ENCODE results near the gene HARS2. TPM values are rescaled to one million over a fixed set of nuclear protein-coding genes. Genes with fewer than 3 reads are reported as not detected.
"Not testable (repeated sequence)": the region's sequence is repeated elsewhere in the genome, so short reads cannot be mapped to it uniquely, and the experiment has no call there.

HARS2 gene
- total RNA-seq, 1 donor: 28.6 TPM

- H3K4me2 ChIP-seq (ENCODE audit: insufficient read depth, low read length): peak overlapping the region; percentile 33
- H3K79me2 ChIP-seq (ENCODE audit: insufficient read depth, low read length): no peaks in the 10 kb centered on the region
- TF ChIP-seq CTCF (IDR thresholded peaks at IDR 0.05; ENCODE audit: extremely low read depth, low read depth, low read length): no peak
- no peak overlapping the region for H2AFZ ChIP-seq (ENCODE audit: low read length)
- peaks cover 5% of the 10 kb centered on the region for H3K36me3 ChIP-seq (ENCODE audit: insufficient read depth, low read length)
- H4K20me1 ChIP-seq (ENCODE audit: insufficient read depth, low read length): no peaks in the 10 kb centered on the region
- H3K9me3 ChIP-seq (ENCODE audit: low read depth, low read length): no peaks in the 10 kb centered on the region
- H3K4me3 ChIP-seq (ENCODE audit: insufficient read depth, low read length): no peak overlapping the region
- DNase-seq (ENCODE audit: insufficient read length, low spot score, missing footprints): no peak
- no peak overlapping the region for H3K27ac ChIP-seq (ENCODE audit: low read depth, low read length)
- H3K27me3 ChIP-seq (ENCODE audit: insufficient read depth, low read length): no peaks in the 10 kb centered on the region
- H3K4me1 ChIP-seq (ENCODE audit: insufficient read depth, low read length): no peaks in the 10 kb centered on the region
These were observed 20.5 kb downstream of the HARS2 start for GRCh38 chr5:140711794-140712193.

- DNase-seq (ENCODE audit: insufficient read length, low spot score, missing footprints): no peak
- Histone ChIP-seq H4K20me1 (ENCODE audit: insufficient read depth, low read length) (no peaks in the 10 kb centered on the region), H3K9me3 (ENCODE audit: low read depth, low read length) (no peaks in the 10 kb centered on the region), H3K4me2 (ENCODE audit: insufficient read depth, low read length) (no peak overlapping the region), H3K27me3 (ENCODE audit: insufficient read depth, low read length) (no peaks in the 10 kb centered on the region), H2AFZ (ENCODE audit: low read length) (no peak overlapping the region), H3K4me1 (ENCODE audit: insufficient read depth, low read length) (peaks cover 4% of the 10 kb centered on the region), H3K4me3 (ENCODE audit: insufficient read depth, low read length) (no peak overlapping the region), H3K79me2 (ENCODE audit: insufficient read depth, low read length) (no peaks in the 10 kb centered on the region), H3K27ac (ENCODE audit: low read depth, low read length) (no peak overlapping the region), H3K36me3 (ENCODE audit: insufficient read depth, low read length) (no peaks in the 10 kb centered on the region)
- TF ChIP-seq CTCF (IDR thresholded peaks at IDR 0.05; ENCODE audit: extremely low read depth, low read depth, low read length): no peak
These were observed 22.4 kb downstream of the HARS2 start for GRCh38 chr5:140713562-140714094.

- H3K79me2 ChIP-seq (ENCODE audit: insufficient read depth, low read length); H3K4me2 ChIP-seq (ENCODE audit: insufficient read depth, low read length); H3K4me1 ChIP-seq (ENCODE audit: insufficient read depth, low read length); H3K27ac ChIP-seq (ENCODE audit: low read depth, low read length); H4K20me1 ChIP-seq (ENCODE audit: insufficient read depth, low read length); H3K9me3 ChIP-seq (ENCODE audit: low read depth, low read length); H3K4me3 ChIP-seq (ENCODE audit: insufficient read depth, low read length); DNase-seq (ENCODE audit: insufficient read length, low spot score, missing footprints); H3K27me3 ChIP-seq (ENCODE audit: insufficient read depth, low read length); H2AFZ ChIP-seq (ENCODE audit: low read length); H3K36me3 ChIP-seq (ENCODE audit: insufficient read depth, low read length): not testable (repeated sequence)
These were observed 25.0 kb downstream of the HARS2 start for GRCh38 chr5:140716238-140716637.

GRCh38 chr5:140718266-140718592 lies 27.0 kb downstream of the HARS2 start:
- Histone ChIP-seq H3K27me3 (ENCODE audit: insufficient read depth, low read length) (no peaks in the 10 kb centered on the region), H3K4me2 (ENCODE audit: insufficient read depth, low read length) (peak overlapping the region; percentile 77), H3K36me3 (ENCODE audit: insufficient read depth, low read length) (no peaks in the 10 kb centered on the region), H3K4me3 (ENCODE audit: insufficient read depth, low read length) (peak overlapping the region; percentile 56), H3K4me1 (ENCODE audit: insufficient read depth, low read length) (peaks cover 4% of the 10 kb centered on the region), H3K79me2 (ENCODE audit: insufficient read depth, low read length) (no peaks in the 10 kb centered on the region), H4K20me1 (ENCODE audit: insufficient read depth, low read length) (no peaks in the 10 kb centered on the region), H3K9me3 (ENCODE audit: low read depth, low read length) (no peaks in the 10 kb centered on the region), H2AFZ (ENCODE audit: low read length) (peak overlapping the region; percentile 82), H3K27ac (ENCODE audit: low read depth, low read length) (peak overlapping the region; percentile 31)
- no peak for TF ChIP-seq CTCF (IDR thresholded peaks at IDR 0.05; ENCODE audit: extremely low read depth, low read depth, low read length)
- no peak for DNase-seq (ENCODE audit: insufficient read length, low spot score, missing footprints)

- H4K20me1 ChIP-seq (ENCODE audit: insufficient read depth, low read length); H3K9me3 ChIP-seq (ENCODE audit: low read depth, low read length); H3K27ac ChIP-seq (ENCODE audit: low read depth, low read length); H3K4me2 ChIP-seq (ENCODE audit: insufficient read depth, low read length); H3K36me3 ChIP-seq (ENCODE audit: insufficient read depth, low read length); H3K4me3 ChIP-seq (ENCODE audit: insufficient read depth, low read length); H3K4me1 ChIP-seq (ENCODE audit: insufficient read depth, low read length); H3K27me3 ChIP-seq (ENCODE audit: insufficient read depth, low read length); H2AFZ ChIP-seq (ENCODE audit: low read length); H3K79me2 ChIP-seq (ENCODE audit: insufficient read depth, low read length); DNase-seq (ENCODE audit: insufficient read length, low spot score, missing footprints): not testable (repeated sequence)
These were observed 29.5 kb downstream of the HARS2 start for GRCh38 chr5:140720738-140721137.

- not testable (repeated sequence) for H3K4me1 ChIP-seq (ENCODE audit: insufficient read depth, low read length); DNase-seq (ENCODE audit: insufficient read length, low spot score, missing footprints); H4K20me1 ChIP-seq (ENCODE audit: insufficient read depth, low read length); H3K36me3 ChIP-seq (ENCODE audit: insufficient read depth, low read length); H3K27me3 ChIP-seq (ENCODE audit: insufficient read depth, low read length); H3K27ac ChIP-seq (ENCODE audit: low read depth, low read length); H3K9me3 ChIP-seq (ENCODE audit: low read depth, low read length); H2AFZ ChIP-seq (ENCODE audit: low read length); H3K4me3 ChIP-seq (ENCODE audit: insufficient read depth, low read length); H3K79me2 ChIP-seq (ENCODE audit: insufficient read depth, low read length); H3K4me2 ChIP-seq (ENCODE audit: insufficient read depth, low read length)
These were observed 30.1 kb downstream of the HARS2 start for GRCh38 chr5:140721395-140721794.
